ENCODE measurements around the gene PACRG.
A peak's percentile ranks its signal among the peaks of the same experiment; 100 is the strongest.

Gene PACRG

DNA sequence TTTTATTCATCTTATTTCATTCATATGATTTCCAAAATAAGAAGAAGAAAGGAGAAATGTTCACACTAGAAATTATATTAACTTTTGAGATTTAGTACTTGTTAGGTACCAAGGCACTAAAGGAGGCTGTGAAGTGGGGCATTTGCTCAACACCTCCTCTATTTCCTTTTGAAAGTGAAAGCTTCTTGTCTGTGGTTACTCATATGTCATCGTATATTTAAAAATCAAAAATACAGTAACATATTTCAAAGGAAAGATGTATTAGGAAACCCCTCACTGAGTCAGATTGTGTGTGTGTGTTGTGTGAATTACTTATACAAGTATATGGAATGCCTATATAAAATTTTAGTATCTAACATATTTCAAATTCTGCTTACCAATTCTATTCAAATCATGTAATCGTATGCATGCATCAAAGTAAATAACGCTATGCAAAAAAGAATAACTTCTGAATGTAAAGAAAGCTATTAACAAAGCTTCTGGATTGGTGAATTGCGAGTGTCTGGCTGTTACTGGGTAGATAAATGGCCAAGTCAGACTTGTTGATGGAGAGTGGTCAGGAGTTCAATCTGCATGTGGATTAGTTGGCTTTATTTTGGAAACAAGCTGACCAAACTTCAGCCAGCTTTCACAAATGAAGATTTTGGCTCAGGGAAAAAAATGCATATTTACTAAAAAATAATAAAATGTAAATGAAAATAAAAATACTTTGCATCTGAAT is 70.9 kb downstream of the PACRG start:
- no peak for DNase-seq

- no peak for DNase-seq
Measured at GRCh38 chr6:162814426-162814973, 86.7 kb downstream of the PACRG start.

DNA sequence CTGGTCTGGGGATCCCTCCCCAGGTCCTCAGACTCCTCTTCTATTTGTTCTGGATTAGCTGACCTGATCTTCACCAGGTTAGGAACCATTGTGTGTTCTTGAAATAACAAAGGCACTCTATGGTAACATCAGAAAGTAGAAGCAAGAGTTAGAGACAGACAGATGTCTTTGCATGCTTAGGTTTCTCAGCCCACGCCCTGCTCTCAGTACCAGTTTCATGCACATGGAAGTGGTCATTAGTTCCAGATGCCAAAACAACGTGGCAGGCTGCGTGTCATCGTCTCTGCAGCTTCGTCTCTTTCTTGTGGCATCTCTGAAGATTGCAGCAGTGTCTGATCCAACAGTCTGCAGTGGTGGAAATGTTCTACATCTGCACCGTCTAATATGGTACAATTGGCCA is 89.4 kb downstream of the PACRG start:
- no peak for DNase-seq

GRCh38 chr6:162819284-162819683 is 91.5 kb downstream of the PACRG start:
- no peak for DNase-seq

DNA sequence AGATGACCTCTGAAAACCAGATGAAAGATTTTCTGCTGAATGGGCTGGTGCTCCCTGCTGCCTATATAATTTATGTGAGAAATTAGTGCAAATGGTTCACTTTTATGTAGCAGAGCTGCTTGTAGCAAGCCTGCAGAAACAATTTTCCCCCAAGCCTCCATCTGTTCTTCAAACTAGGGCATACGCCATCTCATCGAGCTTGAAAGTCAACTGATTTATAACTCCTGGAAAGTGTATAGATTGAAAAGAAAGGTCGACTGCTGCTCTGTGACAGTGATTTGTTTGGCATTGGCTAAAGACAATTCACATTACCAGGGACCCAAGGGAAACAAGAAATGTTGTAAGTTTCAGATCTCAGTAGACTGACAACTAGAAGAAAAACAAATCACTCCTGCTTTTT is 93.3 kb downstream of the PACRG start:
- no peak for DNase-seq

DNA sequence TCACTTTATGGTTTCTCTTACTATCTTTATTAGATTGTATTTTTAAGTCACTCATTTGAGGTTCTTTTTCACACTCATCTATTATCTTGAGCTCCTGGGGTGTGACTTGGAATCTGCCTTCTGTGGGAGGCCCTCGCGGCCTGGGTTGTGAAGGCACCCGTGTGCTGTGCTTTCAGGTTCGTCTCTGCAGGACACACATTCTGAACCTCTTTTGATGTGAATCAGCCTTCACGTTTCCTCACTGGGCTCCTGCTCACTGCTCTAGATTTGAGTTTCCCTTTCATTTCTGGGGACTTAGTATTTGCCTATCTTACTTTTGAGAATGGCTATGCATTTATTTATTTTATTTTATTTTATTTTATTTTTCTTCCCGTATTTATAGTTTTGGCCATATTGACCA is 97.8 kb downstream of the PACRG start:
- peak; percentile 5 for DNase-seq

DNA sequence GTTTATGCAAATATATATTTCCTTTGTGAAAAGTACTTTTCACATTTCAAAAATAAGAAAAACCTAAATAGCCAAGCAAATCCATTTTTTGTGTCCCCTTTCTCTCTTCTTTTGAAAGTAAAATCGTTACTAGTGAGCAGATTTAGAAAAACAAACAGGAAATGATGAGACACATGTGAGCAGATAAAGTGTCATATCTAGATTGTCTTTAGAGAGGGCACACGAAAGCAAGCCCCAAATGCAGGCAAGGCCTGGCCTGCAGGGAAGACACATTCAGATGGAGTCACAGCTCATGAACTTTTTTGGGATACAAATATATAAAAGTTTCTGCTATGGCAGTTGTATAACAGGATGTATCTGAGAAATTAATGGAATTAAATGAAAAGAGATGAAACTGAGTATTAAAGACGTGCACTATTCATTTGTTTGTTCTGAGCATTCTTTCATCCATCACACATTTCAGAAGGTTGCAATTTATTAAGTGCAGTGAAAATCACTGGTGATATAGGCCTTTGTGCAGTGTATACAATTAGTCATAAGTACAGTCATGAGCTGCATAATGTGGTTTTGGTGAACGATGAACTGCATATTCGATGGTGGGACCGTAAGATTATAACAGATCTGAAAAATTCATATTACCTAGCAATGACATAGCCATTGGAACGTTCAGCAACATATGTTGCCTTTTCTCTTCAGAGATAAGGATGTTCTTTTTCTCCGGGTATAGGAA is 101.4 kb downstream of the PACRG start:
- peak; percentile 23 for DNase-seq

GRCh38 chr6:162833776-162834175 is 106.0 kb downstream of the PACRG start:
- no peak for DNase-seq

DNA sequence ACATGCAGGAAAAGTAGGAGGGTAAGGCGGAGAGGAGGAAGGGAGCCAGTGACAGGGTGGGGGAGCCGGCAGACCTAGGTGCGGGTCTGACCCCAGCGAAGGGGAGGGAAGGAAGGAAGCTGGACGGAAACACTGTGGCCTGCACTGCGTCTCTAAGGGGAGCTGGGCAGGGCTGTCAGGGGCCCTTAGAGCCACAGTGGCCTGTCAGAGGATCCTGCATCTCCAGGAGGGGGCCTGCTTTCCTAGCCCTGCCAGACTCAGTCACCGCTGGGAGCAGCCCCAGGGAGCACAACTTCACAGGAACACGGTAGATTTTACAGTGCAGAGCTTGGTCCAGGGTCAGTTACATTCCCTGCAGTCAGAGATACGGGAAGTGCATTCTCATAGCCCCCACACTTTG is 118.2 kb downstream of the PACRG start:
- no peak for DNase-seq

- DNase-seq, result no peak
Measured at GRCh38 chr6:162846723-162847122, 118.9 kb downstream of the PACRG start.

- DNase-seq, result no peak
Measured at GRCh38 chr6:162849269-162849668, 121.5 kb downstream of the PACRG start.

DNA sequence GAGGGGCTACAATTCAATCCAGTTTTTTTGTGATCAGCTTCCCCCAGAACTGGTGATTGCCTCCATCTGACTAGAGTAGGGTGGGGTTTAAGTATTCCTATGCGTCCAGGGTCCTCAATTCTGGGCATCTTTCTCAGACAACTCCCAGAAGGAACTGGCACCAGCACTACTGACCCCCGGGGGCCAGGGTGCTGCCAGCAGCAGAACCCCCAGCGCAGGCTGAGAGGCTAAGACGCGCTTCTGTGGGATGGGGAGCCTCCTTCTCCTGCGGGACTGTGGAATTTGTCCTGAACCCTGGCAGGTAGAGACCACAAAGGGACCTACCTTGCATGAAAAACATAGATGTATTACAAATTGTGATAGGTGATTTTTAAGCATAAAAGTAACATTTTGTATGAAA is 124.4 kb downstream of the PACRG start:
- DNase-seq, result no peak

GRCh38 chr6:162852840-162853577 is 125.2 kb downstream of the PACRG start:
- no peak for DNase-seq

GRCh38 chr6:162854228-162854627 is 126.5 kb downstream of the PACRG start:
- DNase-seq, result no peak

DNA sequence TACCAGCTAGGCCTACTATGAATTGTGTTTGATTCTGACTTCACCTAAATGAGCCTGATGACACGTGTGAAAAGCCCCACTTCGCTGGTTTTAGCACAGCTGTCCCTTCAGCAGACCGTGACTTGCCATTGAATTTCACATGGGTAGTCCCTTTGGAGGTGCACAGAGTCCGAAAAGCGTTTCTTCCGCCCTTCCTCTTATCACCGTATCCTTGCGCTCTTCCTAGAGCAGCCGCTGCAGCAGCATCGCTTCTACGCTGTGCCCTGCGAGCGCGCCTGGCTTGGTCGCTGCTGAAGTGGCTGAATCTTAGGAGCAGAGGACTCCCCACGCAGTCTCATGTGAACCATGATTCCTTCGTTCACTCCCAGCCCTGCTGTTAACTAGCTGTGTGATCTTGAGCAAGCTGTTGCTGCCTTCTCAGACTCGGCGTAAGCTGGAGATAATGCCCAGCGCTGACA is 127.0 kb downstream of the PACRG start:
- no peak for DNase-seq

GRCh38 chr6:162856885-162857284 is 129.1 kb downstream of the PACRG start:
- no peak for DNase-seq

GRCh38 chr6:162857326-162857725 is 129.6 kb downstream of the PACRG start:
- DNase-seq, result no peak

DNA sequence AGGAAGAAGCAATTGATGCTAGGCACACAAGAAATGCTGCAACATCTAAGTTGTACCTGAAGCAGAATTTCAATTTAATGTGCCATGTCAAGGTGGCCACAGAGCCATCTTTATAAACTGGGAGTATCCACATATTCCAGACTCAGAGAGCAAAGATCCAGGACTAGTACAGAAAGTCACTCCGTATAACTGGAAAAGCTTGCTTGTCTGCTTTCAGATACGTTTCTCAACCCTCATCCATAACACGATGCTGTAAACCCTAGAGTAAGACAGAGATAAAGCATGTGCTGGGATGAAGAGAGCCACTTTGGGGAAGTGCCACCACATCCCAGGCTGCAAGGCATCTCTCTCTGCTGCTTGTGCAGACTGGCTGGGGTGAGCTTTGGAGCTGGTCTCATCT is 134.7 kb downstream of the PACRG start:
- DNase-seq, result no peak

DNA sequence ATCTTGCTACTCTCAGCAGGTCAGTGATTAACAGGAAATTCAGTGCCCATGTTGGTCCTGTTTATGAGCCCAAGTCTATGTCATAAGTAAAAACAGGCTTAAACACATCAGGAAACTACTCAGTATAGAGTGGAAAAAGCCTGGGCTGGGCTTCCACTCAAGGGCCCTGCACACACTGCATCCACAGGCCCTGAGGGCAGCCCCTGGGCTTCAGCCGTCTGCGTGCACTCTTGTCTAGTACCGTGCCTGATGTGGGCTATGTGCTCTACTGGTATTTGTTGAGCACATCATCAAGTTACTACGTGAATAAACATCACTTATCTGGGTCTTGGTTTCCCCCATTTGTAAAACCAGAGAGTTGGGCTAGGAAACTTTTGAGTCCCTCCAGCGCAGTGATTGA is 135.2 kb downstream of the PACRG start:
- DNase-seq, result no peak

DNA sequence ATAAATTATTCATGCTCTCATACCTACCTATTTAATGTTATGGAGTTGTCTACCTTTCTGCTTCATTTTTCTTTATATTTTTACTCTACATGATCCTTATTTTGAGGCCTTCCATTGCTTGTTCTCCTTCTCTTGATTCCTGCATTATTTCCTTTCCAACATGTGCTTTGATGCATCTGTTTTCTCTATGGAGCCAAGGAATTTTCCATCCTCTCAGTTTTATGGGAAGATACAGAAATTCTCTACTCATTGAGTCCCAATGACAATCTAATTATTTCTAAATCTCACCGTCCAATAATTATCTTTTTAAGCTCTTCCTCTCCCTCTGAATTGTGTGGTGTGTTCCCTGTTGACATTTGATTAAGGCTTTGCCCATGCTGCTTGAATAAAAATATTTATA is 136.0 kb downstream of the PACRG start:
- DNase-seq, result no peak

- no peak for DNase-seq
Measured at GRCh38 chr6:162864911-162865310, 137.1 kb downstream of the PACRG start.

- DNase-seq, result no peak
Measured at GRCh38 chr6:162866656-162867055, 138.9 kb downstream of the PACRG start.

GRCh38 chr6:162868397-162868796 is 140.6 kb downstream of the PACRG start:
- DNase-seq, result no peak

DNA sequence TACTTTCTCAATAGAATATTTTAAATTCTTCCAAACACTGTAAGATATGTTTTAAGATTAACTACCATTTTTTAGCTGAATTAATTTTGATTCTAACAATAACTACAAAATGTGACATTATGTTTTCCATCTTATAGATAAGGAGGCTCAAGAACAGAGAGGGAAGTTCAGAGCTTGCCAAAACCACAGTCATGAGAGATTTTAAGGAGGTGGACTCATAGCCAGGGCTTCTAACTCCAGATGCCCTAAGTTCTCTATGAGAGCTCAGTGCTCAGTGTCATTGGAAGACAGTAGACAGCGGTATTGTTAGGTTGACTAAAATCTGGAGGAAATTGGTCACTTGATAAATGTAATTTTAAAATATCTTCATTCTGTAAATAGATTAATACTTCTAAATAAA is 144.2 kb downstream of the PACRG start:
- no peak for DNase-seq

All from activated CD4-positive, alpha-beta T cell treated with anti-CD3 and anti-CD28 coated beads, Interleukin-2, amount 50 U/mL, for 16 hours (primary cell).